GM21723 (cell line): ENCODE data around the gene SLC26A2.

Experiments used
- ATAC-seq: cut with Tn5 transposase; IDR thresholded peaks from one replicate; pipeline ENCODE4 v1.9.1; 2021; ENCODE audit warnings: mild to moderate bottlenecking, moderate library complexity; ENCODE audit not compliant: unreplicated experiment

Gene SLC26A2

GRCh38 chr5:150035139-150035895 is 74.8 kb downstream of the SLC26A2 start:
- ATAC-seq: peak; percentile 99

- ATAC-seq: no peak
Observed at GRCh38 chr5:150036513-150036912, 76.0 kb downstream of the SLC26A2 start.
